ENCODE results near the gene CTCF. TPM values are rescaled to one million over a fixed set of nuclear protein-coding genes. Genes with fewer than 3 reads are reported as not detected.
A peak's percentile ranks its signal among the peaks of the same experiment; 100 is the strongest.

Gene CTCF
- total and polyA plus RNA-seq, 10 of the 15 experiments (the other 5 are each of a cell fraction or from before 2014, with no cell fraction given) = 9.1 to 55.0 (median 41.8) TPM

DNA sequence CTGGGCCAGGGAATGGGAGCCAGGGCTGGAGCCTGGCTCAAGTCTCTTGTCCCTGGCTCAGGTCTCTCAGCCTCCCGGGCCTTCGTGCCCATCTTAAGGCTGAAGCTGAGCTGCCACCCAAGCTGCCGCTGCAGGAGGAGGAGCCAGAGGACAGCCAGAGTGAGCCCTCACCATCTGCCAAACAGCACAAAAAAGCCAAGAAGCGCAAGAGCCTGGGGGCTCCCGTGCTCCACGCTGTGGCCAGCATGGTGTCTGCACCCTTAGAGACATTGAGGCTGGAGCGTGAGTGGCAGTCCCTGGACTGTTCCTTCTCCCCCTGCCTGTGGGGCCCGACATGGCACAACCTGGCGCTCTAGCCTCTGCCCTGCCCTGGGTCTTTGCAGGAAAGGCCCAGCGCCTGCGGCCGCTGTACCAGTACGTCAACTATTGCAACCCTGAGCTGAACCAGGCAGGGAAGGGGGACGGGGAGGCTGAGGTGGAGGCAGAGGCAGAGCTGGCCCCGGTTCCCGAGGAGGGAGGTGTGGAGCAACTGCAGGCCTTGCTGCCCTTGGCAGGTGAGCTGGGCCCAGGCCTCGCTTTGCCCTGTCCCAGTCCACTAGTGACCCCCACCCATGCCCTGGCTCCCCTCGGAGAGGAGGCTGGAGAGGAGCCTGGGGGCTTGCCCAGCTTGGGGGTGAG is 105.6 kb downstream of the CTCF start:
- Histone ChIP-seq H3K4me3 (no peak overlapping the region), H3K4me1 (ENCODE audit: control insufficient read depth, insufficient read depth, low read length) (peaks cover 34% of the 10 kb centered on the region), H2AFZ (ENCODE audit: control insufficient read depth, low read depth, low read length) (peak overlapping the region; percentile 76), H3K9ac (ENCODE audit: control insufficient read depth, insufficient read depth, low read length) (peak overlapping the region; percentile 61; the same call in 1 of the 2 replicates), H3K27ac (ENCODE audit: control insufficient read depth, insufficient read depth) (no peak overlapping the region), H4K20me1 (ENCODE audit: control insufficient read depth, insufficient read depth) (no peaks in the 10 kb centered on the region), H3K9me3 (replicated peaks; ENCODE audit: control insufficient read depth, insufficient read depth, low read length) (no peaks in the 10 kb centered on the region), H3K27me3 (replicated peaks in 1 of 2; ENCODE audit: control insufficient read depth in 2 of 2, insufficient read depth in 2 of 2, low read length in 1 of 2) (no peaks in the 10 kb centered on the region), H3K4me2 (ENCODE audit: control insufficient read depth, insufficient read depth) (peak overlapping the region; percentile 95), H3K36me3 (ENCODE audit: control insufficient read depth in 2 of 2, insufficient read depth in 2 of 2, low read length in 1 of 2) (no peaks in the 10 kb centered on the region), H3K79me2 (ENCODE audit: control insufficient read depth, insufficient read depth, low read length) (no peaks in the 10 kb centered on the region)
- no TSS peak for BruUV-seq (replicated peaks)
- peak; percentile 88 for ATAC-seq
- intact Hi-C loops (cut with micrococcal nuclease; ENCODE audit: unreplicated experiment) (loop anchor here (1.0 to 5.0 kb wide), 3 partner anchors 121 to 176 kb away; no protein-coding TSS in a partner anchor), in situ Hi-C loops (cut with MboI) (no loop called here)
- RAD21 ChIA-PET (ENCODE audit: unreplicated experiment) = interaction anchor here (0.7 to 3.1 kb wide), 12 partner anchors 23 to 268 kb away, joined by 3 to 27 read pairs (median 5); partner anchors contain the start of genes ATP6V0D1, CARMIL2 and GFOD2
- DNase-seq (ENCODE audit: low read depth, low spot score) = peak; percentile 70
- POLR2A ChIA-PET = interaction anchor here (0.5 to 2.1 kb wide), 9 partner anchors 8 to 192 kb away, joined by 3 to 7 read pairs (median 4); partner anchors contain the start of gene ACD
- FAIRE-seq = peak; percentile 98
- whole genome bisulfite sequencing (ENCODE audit: insufficient coverage, insufficient replicate concordance, low lambda C conversion rate, missing lambda C conversion rate) = 22% methylated on average over 18 of the region's 18 CpGs
- CTCF ChIA-PET = interaction anchor here (0.6 to 11.9 kb wide), 33 partner anchors 8 to 373 kb away, joined by 3 to 196 read pairs (median 3); partner anchors contain the start of genes ACD, ATP6V0D1, CARMIL2 and RANBP10
- SMC1A ChIA-PET (ENCODE audit: uncharacterized antibody, unreplicated experiment) = interaction anchor here (0.6 to 3.0 kb wide), 10 partner anchors 9 to 186 kb away, joined by 3 to 20 read pairs (median 4); partner anchors contain the start of genes ATP6V0D1 and RIPOR1
- TF ChIP-seq POU2F2 (IDR thresholded peaks at IDR 0.05; ENCODE audit: borderline replicate concordance, low read depth, low read length) = no peak
- TF ChIP-seq NR2C1 (IDR thresholded peaks at IDR 0.05) = no peak
- TF ChIP-seq CBX5 (IDR thresholded peaks at IDR 0.05; ENCODE audit: low read depth) = no peak
- TF ChIP-seq MEF2B (IDR thresholded peaks at IDR 0.05; ENCODE audit: partially characterized antibody, poor library complexity, severe bottlenecking) = no peak
- TF ChIP-seq MYB (IDR thresholded peaks at IDR 0.05; ENCODE audit: borderline replicate concordance, low read depth, low read length) = no peak
- no peak for TF ChIP-seq RUNX3 (IDR thresholded peaks at IDR 0.05; ENCODE audit: low read length)
- TF ChIP-seq, protein P1, sequence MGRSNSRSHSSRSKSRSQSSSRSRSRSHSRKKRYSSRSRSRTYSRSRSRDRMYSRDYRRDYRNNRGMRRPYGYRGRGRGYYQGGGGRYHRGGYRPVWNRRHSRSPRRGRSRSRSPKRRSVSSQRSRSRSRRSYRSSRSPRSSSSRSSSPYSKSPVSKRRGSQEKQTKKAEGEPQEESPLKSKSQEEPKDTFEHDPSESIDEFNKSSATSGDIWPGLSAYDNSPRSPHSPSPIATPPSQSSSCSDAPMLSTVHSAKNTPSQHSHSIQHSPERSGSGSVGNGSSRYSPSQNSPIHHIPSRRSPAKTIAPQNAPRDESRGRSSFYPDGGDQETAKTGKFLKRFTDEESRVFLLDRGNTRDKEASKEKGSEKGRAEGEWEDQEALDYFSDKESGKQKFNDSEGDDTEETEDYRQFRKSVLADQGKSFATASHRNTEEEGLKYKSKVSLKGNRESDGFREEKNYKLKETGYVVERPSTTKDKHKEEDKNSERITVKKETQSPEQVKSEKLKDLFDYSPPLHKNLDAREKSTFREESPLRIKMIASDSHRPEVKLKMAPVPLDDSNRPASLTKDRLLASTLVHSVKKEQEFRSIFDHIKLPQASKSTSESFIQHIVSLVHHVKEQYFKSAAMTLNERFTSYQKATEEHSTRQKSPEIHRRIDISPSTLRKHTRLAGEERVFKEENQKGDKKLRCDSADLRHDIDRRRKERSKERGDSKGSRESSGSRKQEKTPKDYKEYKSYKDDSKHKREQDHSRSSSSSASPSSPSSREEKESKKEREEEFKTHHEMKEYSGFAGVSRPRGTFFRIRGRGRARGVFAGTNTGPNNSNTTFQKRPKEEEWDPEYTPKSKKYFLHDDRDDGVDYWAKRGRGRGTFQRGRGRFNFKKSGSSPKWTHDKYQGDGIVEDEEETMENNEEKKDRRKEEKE (IDR thresholded peaks at IDR 0.05) = no peak
- TF ChIP-seq, protein P2, sequence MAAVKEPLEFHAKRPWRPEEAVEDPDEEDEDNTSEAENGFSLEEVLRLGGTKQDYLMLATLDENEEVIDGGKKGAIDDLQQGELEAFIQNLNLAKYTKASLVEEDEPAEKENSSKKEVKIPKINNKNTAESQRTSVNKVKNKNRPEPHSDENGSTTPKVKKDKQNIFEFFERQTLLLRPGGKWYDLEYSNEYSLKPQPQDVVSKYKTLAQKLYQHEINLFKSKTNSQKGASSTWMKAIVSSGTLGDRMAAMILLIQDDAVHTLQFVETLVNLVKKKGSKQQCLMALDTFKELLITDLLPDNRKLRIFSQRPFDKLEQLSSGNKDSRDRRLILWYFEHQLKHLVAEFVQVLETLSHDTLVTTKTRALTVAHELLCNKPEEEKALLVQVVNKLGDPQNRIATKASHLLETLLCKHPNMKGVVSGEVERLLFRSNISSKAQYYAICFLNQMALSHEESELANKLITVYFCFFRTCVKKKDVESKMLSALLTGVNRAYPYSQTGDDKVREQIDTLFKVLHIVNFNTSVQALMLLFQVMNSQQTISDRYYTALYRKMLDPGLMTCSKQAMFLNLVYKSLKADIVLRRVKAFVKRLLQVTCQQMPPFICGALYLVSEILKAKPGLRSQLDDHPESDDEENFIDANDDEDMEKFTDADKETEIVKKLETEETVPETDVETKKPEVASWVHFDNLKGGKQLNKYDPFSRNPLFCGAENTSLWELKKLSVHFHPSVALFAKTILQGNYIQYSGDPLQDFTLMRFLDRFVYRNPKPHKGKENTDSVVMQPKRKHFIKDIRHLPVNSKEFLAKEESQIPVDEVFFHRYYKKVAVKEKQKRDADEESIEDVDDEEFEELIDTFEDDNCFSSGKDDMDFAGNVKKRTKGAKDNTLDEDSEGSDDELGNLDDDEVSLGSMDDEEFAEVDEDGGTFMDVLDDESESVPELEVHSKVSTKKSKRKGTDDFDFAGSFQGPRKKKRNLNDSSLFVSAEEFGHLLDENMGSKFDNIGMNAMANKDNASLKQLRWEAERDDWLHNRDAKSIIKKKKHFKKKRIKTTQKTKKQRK (IDR thresholded peaks at IDR 0.05; ENCODE audit: low read depth, low read length) = no peak
- TF ChIP-seq PRDM15 (CRISPR knock-in tag; IDR thresholded peaks at IDR 0.05) = no peak
- TF ChIP-seq MLLT1 (IDR thresholded peaks at IDR 0.05) = no peak
